GM12878 (cell line): ENCODE data around the gene MRPL49. TPM values are rescaled to one million over a fixed set of nuclear protein-coding genes. Genes with fewer than 3 reads are reported as not detected.

Experiments used
- E2F8 ChIP-seq: fragments of 450-650 bp; IDR thresholded peaks from 2 replicates; pipeline ENCODE4 v1.6.1; 2018; ENCODE audit warnings: mild to moderate bottlenecking, low read depth, moderate library complexity; ENCODE audit not compliant: partially characterized antibody
- RUNX3 ChIP-seq: IDR thresholded peaks from 2 replicates; pipeline ENCODE4 v1.6.1; 2012; ENCODE audit warnings: low read length, inconsistent platforms
- polyA plus RNA-seq, 11 experiments: library from polyadenylated mRNA; depleted of rRNA in 4 of 11; unstranded in 6 of 11; stranded (reverse) in 5 of 11; fragments of >200 nt; fragmentation: Nextera tagmentation in 4 of 11; fragmentation: Illumina TruSeq in 1 of 11; extraction: Ambion mirVana in 4 of 11; extraction: Trizol in 1 of 11; gene quantifications; 1 replicate in 1 of 11; 2 replicates in 10 of 11; pipeline versions ENCODE4 v1.2.1 to v1.2.3, GENCODE V29; 2011 to 2016; ENCODE audit warnings: inconsistent platforms in 2 of 11, missing spikeins in 2 of 11, low read depth in 1 of 11
- total RNA-seq, 4 experiments: library from RNA; depleted of rRNA in 3 of 4; stranded (reverse); fragments of >200 nt in 3 of 4; fragmentation: Illumina TruSeq in 1 of 4; extraction: Trizol in 1 of 4; gene quantifications; 2 replicates each; pipeline versions ENCODE4 v1.2.1 to v1.2.3, GENCODE V29; 2013 to 2021
- TF ChIP-seq, protein P1 (sequence below): IDR thresholded peaks from 2 replicates; pipeline ENCODE4 v1.6.1; 2012; ENCODE audit warnings: improper control_type of control experiment, low read depth, low read length; ENCODE audit not compliant: insufficient replicate concordance

MRPL49 gene
- total and polyA plus RNA-seq, 10 of the 15 experiments (the other 5 are each of a cell fraction or from before 2014, with no cell fraction given): 42.0 to 116 (median 71.7) TPM

DNA sequence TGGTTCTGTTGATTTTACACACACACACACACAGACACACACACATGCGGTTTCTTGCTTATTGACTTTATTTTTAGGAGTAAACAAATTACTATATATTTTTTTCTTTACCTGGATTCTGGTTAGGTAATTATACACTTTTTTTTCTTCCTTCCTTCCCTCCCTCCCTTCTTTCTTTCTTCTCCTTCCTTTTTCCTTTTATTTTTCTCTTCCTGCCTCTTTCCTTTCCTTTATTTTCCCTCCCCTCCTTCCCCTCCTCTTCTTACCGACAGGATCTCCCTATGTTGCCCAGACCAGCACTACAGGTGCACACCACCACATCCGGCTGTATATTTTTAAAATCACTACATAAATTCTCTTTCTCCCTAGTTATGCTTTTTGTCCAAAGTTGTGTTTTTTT lies 44.8 kb downstream of the MRPL49 start (continued):
- no peak for TF ChIP-seq E2F8
- no peak for TF ChIP-seq RUNX3
- TF ChIP-seq, protein P1, sequence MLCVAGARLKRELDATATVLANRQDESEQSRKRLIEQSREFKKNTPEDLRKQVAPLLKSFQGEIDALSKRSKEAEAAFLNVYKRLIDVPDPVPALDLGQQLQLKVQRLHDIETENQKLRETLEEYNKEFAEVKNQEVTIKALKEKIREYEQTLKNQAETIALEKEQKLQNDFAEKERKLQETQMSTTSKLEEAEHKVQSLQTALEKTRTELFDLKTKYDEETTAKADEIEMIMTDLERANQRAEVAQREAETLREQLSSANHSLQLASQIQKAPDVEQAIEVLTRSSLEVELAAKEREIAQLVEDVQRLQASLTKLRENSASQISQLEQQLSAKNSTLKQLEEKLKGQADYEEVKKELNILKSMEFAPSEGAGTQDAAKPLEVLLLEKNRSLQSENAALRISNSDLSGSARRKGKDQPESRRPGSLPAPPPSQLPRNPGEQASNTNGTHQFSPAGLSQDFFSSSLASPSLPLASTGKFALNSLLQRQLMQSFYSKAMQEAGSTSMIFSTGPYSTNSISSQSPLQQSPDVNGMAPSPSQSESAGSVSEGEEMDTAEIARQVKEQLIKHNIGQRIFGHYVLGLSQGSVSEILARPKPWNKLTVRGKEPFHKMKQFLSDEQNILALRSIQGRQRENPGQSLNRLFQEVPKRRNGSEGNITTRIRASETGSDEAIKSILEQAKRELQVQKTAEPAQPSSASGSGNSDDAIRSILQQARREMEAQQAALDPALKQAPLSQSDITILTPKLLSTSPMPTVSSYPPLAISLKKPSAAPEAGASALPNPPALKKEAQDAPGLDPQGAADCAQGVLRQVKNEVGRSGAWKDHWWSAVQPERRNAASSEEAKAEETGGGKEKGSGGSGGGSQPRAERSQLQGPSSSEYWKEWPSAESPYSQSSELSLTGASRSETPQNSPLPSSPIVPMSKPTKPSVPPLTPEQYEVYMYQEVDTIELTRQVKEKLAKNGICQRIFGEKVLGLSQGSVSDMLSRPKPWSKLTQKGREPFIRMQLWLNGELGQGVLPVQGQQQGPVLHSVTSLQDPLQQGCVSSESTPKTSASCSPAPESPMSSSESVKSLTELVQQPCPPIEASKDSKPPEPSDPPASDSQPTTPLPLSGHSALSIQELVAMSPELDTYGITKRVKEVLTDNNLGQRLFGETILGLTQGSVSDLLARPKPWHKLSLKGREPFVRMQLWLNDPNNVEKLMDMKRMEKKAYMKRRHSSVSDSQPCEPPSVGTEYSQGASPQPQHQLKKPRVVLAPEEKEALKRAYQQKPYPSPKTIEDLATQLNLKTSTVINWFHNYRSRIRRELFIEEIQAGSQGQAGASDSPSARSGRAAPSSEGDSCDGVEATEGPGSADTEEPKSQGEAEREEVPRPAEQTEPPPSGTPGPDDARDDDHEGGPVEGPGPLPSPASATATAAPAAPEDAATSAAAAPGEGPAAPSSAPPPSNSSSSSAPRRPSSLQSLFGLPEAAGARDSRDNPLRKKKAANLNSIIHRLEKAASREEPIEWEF: no peak
- TF ChIP-seq, all 136 proteins: peak for 0
